Stomach (tissue), 4 donors: Measurements from ENCODE around the gene MASP1.

Experiments
- CTCF ChIP-seq, 7 experiments: fragments of 450-650 bp in 4 of 7; fragments of 200-600 bp in 3 of 7; sonication (generic) in 3 of 7; IDR thresholded peaks; one replicate each; pipeline ENCODE4 v1.5.1; 2016 to 2019; ENCODE audit warnings: antibody characterized with exemption in 7 of 7, control low read depth in 2 of 7, mild to moderate bottlenecking in 1 of 7
- POLR2AphosphoS5 ChIP-seq, 3 donors: sonication (generic); formaldehyde crosslinking; IDR thresholded peaks; one replicate each; pipeline ENCODE4 v1.6.1; 2016; ENCODE audit warnings: antibody characterized with exemption in 3 of 3

GRCh38 chr3:187186801-187187421 is 104.6 kb downstream of the MASP1 start:
- TF ChIP-seq CTCF (IDR thresholded peaks at IDR 0.05) (no peak), POLR2AphosphoS5 (IDR thresholded peaks at IDR 0.05) (peak; percentile 3 to 62 (median 8))
